Mononuclear cell (primary cell): ENCODE results near the gene CCL21. TPM values are rescaled to one million over a fixed set of nuclear protein-coding genes. Genes with fewer than 3 reads are reported as not detected.
"Not testable (repeated sequence)": the region's sequence is repeated elsewhere in the genome, so short reads cannot be mapped to it uniquely, and the experiment has no call there.

Experiments used
- H3K27me3 ChIP-seq: 2 replicates; pipeline ENCODE4 v1.6.0; 2011; ENCODE audit warnings: low read length, control low read depth; ENCODE audit not compliant: insufficient read depth
- H3K4me1 ChIP-seq: 2 replicates; pipeline ENCODE4 v1.5.1; 2011; ENCODE audit warnings: mild to moderate bottlenecking, low read length, control low read depth; ENCODE audit not compliant: insufficient read depth
- H3K4me3 ChIP-seq: 2 replicates; pipeline ENCODE4 v1.5.1; 2011; ENCODE audit warnings: mild to moderate bottlenecking, low read length, moderate library complexity
- H3K9me3 ChIP-seq: 2 replicates; pipeline ENCODE4 v1.5.1; 2011; ENCODE audit warnings: low read depth, mild to moderate bottlenecking, control low read depth, low read length
- total RNA-seq: library from RNA; depleted of rRNA; stranded (reverse); fragments of >200 nt; gene quantifications from one replicate; pipeline ENCODE4 v1.2.3, GENCODE V29; 2012

CCL21 gene
- not detected for total RNA-seq

GRCh38 chr9:34710023-34710422 lies at the start of gene CCL21:
Gene CCL21 (minus strand): TSS chr9:34710136. CDS start chr9:34710066, 70 bp downstream.
- Histone ChIP-seq H3K9me3 (no peaks in the 10 kb centered on the region), H3K27me3 (peaks cover 3% of the 10 kb centered on the region), H3K4me3 (no peak within 1 kb of the TSS), H3K4me1 (no peaks in the 10 kb centered on the region)

GRCh38 chr9:34759432-34760134 lies 49.6 kb upstream of the CCL21 start:
- Histone ChIP-seq H3K27me3 (peaks cover 5% of the 10 kb centered on the region), H3K4me3 (no peak overlapping the region), H3K9me3 (no peaks in the 10 kb centered on the region), H3K4me1 (no peaks in the 10 kb centered on the region)

GRCh38 chr9:34750320-34750719 lies 40.4 kb upstream of the CCL21 start:
- H3K4me1 ChIP-seq, H3K9me3 ChIP-seq, H3K4me3 ChIP-seq: not testable (repeated sequence)
- H3K27me3 ChIP-seq: peaks cover 47% of the 10 kb centered on the region

- Histone ChIP-seq H3K27me3 (peaks cover 32% of the 10 kb centered on the region), H3K9me3 (no peaks in the 10 kb centered on the region), H3K4me3 (no peak overlapping the region), H3K4me1 (no peaks in the 10 kb centered on the region)
Measured at GRCh38 chr9:34746526-34746925, 36.6 kb upstream of the CCL21 start.

- Histone ChIP-seq H3K9me3 (no peaks in the 10 kb centered on the region), H3K27me3 (peaks cover 26% of the 10 kb centered on the region), H3K4me3 (no peak overlapping the region), H3K4me1 (no peaks in the 10 kb centered on the region)
Measured at GRCh38 chr9:34744295-34745221, 34.6 kb upstream of the CCL21 start.

GRCh38 chr9:34742710-34743109 lies 32.8 kb upstream of the CCL21 start:
- Histone ChIP-seq H3K4me3 (no peak overlapping the region), H3K9me3 (no peaks in the 10 kb centered on the region), H3K4me1 (no peaks in the 10 kb centered on the region), H3K27me3 (peaks cover 14% of the 10 kb centered on the region)

- Histone ChIP-seq H3K27me3 (peaks cover 7% of the 10 kb centered on the region), H3K4me3 (no peak overlapping the region), H3K9me3 (no peaks in the 10 kb centered on the region), H3K4me1 (no peaks in the 10 kb centered on the region)
Measured at GRCh38 chr9:34741628-34742027, 31.7 kb upstream of the CCL21 start.

GRCh38 chr9:34740176-34740575 lies 30.2 kb upstream of the CCL21 start:
- not testable (repeated sequence) for H3K27me3 ChIP-seq, H3K4me1 ChIP-seq, H3K4me3 ChIP-seq, H3K9me3 ChIP-seq

- Histone ChIP-seq H3K4me1 (no peaks in the 10 kb centered on the region), H3K4me3 (no peak overlapping the region), H3K9me3 (no peaks in the 10 kb centered on the region), H3K27me3 (no peaks in the 10 kb centered on the region)
Measured at GRCh38 chr9:34737677-34738260, 27.8 kb upstream of the CCL21 start.

GRCh38 chr9:34734720-34735119 lies 24.8 kb upstream of the CCL21 start:
- H3K9me3 ChIP-seq: no peaks in the 10 kb centered on the region
- no peaks in the 10 kb centered on the region for H3K4me1 ChIP-seq
- H3K4me3 ChIP-seq: no peak overlapping the region
- no peaks in the 10 kb centered on the region for H3K27me3 ChIP-seq

GRCh38 chr9:34732886-34733285 lies 22.9 kb upstream of the CCL21 start:
- Histone ChIP-seq H3K4me3 (no peak overlapping the region), H3K9me3 (no peaks in the 10 kb centered on the region), H3K4me1 (no peaks in the 10 kb centered on the region), H3K27me3 (no peaks in the 10 kb centered on the region)

GRCh38 chr9:34732478-34732877 lies 22.5 kb upstream of the CCL21 start:
- no peaks in the 10 kb centered on the region for H3K9me3 ChIP-seq
- H3K27me3 ChIP-seq: no peaks in the 10 kb centered on the region
- no peak overlapping the region for H3K4me3 ChIP-seq
- H3K4me1 ChIP-seq: no peaks in the 10 kb centered on the region

GRCh38 chr9:34723141-34723540 lies 13.2 kb upstream of the CCL21 start:
- Histone ChIP-seq H3K27me3 (no peaks in the 10 kb centered on the region), H3K4me1 (no peaks in the 10 kb centered on the region), H3K4me3 (no peak overlapping the region), H3K9me3 (no peaks in the 10 kb centered on the region)

- H3K4me3 ChIP-seq, H3K27me3 ChIP-seq, H3K9me3 ChIP-seq, H3K4me1 ChIP-seq: not testable (repeated sequence)
Measured at GRCh38 chr9:34719769-34720025, 9.8 kb upstream of the CCL21 start.

- Histone ChIP-seq H3K4me1 (no peaks in the 10 kb centered on the region), H3K4me3 (no peak overlapping the region), H3K27me3 (no peaks in the 10 kb centered on the region), H3K9me3 (no peaks in the 10 kb centered on the region)
Measured at GRCh38 chr9:34719021-34719768, 9.3 kb upstream of the CCL21 start.
